ACC112 (cell line): ENCODE measurements around the gene ZCCHC7.

Experiments
- H2AFZ ChIP-seq: fragments of 200-600 bp; sonication (generic); one replicate; pipeline ENCODE4 v1.6.0; 2017; ENCODE audit warnings: antibody characterized with exemption, low read length; ENCODE audit not compliant: unreplicated experiment
- H3K27ac ChIP-seq: fragments of 200-600 bp; sonication (generic); 2 replicates; pipeline ENCODE4 v1.5.1; 2014; ENCODE audit warnings: low read depth, mild to moderate bottlenecking, antibody characterized with exemption, low read length, moderate library complexity
- H3K27me3 ChIP-seq: fragments of 200-600 bp; sonication (generic); 2 replicates; pipeline ENCODE4 v1.6.1; 2014; ENCODE audit warnings: mild to moderate bottlenecking, antibody characterized with exemption, low read length, moderate library complexity, mixed read lengths; ENCODE audit not compliant: insufficient read depth
- H3K36me3 ChIP-seq: fragments of 200-600 bp; sonication (generic); 2 replicates; pipeline ENCODE4 v1.6.1; 2016; ENCODE audit warnings: mild to moderate bottlenecking, antibody characterized with exemption, low read length, moderate library complexity, mixed read lengths; ENCODE audit not compliant: insufficient read depth
- H3K4me1 ChIP-seq: fragments of 200-600 bp; sonication (generic); one replicate; pipeline ENCODE4 v1.6.1; 2016; ENCODE audit warnings: low read length, mixed read lengths; ENCODE audit not compliant: insufficient read depth, unreplicated experiment, control insufficient read depth
- H3K4me3 ChIP-seq: fragments of 200-600 bp; sonication (generic); 2 replicates; pipeline ENCODE4 v1.5.1; 2014; ENCODE audit warnings: mild to moderate bottlenecking, low read depth, low read length
- H3K79me2 ChIP-seq: fragments of 200-600 bp; sonication (generic); one replicate; pipeline ENCODE4 v1.6.0; 2016; ENCODE audit warnings: low read length; ENCODE audit not compliant: control insufficient read depth, unreplicated experiment, insufficient read depth

The ZCCHC7 gene

DNA sequence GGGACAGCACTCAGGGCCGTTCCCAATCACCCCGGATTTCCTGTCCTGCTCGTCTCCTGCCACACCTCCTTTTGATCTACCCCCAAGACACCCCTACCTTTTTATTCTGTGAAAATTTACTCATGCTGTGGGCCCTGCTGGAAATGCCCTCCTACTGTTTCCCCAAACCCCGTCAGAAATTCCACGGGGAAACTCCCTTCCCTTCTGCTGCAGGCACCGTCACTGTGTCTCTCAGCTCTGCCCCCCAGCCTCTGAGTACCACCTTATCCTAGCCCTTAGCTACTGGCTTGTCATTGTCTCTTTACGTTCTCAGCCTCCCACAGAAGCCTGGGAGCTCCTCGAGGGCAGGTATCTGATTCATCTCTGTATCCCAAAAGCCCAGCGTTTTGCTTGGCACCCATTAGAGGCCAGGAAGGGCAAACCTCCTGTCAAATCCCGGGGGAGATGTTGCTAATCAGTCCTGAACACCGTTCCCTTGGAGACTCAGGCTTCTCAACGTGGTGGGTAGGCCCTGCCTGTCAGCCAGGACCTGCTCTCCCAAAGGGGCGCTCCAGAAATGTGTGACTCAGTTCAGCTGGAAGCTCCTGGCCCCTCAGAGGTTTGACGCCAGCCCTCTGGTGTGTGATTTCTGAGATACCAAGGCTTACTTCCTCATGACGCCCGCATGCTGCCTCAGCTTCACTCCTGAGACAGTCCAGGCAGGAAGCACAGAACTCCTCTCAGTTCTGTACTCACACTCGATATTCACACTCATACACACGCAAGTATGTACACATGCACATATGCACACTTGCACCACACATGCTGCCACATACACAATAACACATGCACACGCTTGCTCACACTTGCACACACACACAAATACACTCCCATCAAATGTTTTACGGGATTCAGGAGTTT is 251.4 kb downstream of the ZCCHC7 start:
- H3K27me3 ChIP-seq: peaks cover 9% of the 10 kb centered on the region; the same call in 1 of the 2 replicates
- H3K4me3 ChIP-seq: no peak overlapping the region
- H3K27ac ChIP-seq: no peak overlapping the region
- H3K4me1 ChIP-seq: peaks cover 12% of the 10 kb centered on the region
- no peaks in the 10 kb centered on the region for H3K79me2 ChIP-seq
- H3K36me3 ChIP-seq: no peaks in the 10 kb centered on the region
- H2AFZ ChIP-seq: no peak overlapping the region

DNA sequence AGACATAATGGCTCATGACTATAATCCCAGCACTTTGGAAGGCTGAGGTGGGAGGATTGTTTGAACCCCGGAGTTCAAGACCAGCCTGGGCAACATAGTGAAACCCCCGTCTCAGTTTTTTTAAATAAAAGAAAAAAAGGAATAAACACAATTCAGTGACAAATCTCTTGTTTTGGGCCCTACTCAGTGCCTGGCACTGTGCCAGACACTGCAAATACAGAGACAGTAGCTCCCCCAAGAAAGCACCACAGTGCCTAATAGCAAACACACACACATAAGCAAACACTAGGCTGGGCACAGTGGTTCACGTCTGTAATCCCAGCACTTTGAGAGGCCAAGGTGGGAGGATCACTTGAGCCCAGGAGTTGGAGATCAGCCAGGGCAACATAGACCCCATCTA is 252.5 kb downstream of the ZCCHC7 start:
- Histone ChIP-seq H3K27me3 (peaks cover 15% of the 10 kb centered on the region; the same call in 1 of the 2 replicates), H2AFZ (no peak overlapping the region), H3K79me2 (no peaks in the 10 kb centered on the region), H3K27ac (no peak overlapping the region), H3K4me3 (no peak overlapping the region), H3K36me3 (no peaks in the 10 kb centered on the region), H3K4me1 (peaks cover 12% of the 10 kb centered on the region)

DNA sequence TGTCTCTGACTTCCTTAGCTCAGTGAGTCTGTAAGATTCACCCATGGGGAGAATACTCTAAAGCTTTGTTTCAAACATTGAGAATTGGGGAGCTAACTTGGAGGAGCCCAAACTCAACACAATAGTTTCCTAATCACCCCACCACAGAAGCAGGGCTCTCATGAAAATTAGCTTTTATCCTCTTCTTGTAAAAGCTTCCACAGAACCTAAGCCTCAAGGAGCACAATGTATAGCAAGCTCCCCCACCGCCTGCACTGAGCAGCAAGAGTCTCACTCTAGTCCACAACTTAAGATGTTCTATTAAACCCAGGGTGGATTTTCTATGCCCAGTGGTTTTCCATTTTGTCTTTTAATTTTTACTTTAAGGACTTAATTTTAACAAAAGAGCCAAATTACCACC is 253.2 kb downstream of the ZCCHC7 start:
- H3K4me1 ChIP-seq: peaks cover 12% of the 10 kb centered on the region
- H3K27me3 ChIP-seq: peaks cover 20% of the 10 kb centered on the region; the same call in 1 of the 2 replicates
- no peak overlapping the region for H3K27ac ChIP-seq
- H2AFZ ChIP-seq: no peak overlapping the region
- H3K4me3 ChIP-seq: no peak overlapping the region
- no peaks in the 10 kb centered on the region for H3K36me3 ChIP-seq
- H3K79me2 ChIP-seq: no peaks in the 10 kb centered on the region

DNA sequence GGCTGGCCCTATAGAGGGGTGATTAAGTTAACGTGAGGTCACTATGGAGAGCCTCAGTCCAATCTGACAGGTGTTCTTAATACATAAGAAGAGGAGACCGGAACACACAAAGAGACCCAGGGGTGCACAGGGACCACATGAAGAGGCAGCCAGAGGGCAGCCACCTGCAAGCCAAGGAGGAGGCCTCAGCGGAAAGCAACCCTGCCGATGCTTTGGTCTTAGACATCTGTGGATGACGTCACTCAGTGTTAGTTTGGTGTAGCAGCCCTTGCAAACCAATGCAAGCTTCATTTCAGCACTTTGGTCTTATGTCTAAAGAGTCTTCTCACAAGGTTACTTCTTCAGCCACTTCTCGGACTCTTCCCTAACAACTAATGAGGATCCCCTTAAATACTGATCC is 254.5 kb downstream of the ZCCHC7 start:
- Histone ChIP-seq H3K4me3 (no peak overlapping the region), H3K79me2 (no peaks in the 10 kb centered on the region), H2AFZ (no peak overlapping the region), H3K4me1 (peaks cover 12% of the 10 kb centered on the region), H3K27ac (no peak overlapping the region), H3K36me3 (no peaks in the 10 kb centered on the region), H3K27me3 (peaks cover 23% of the 10 kb centered on the region; the same call in 1 of the 2 replicates)

DNA sequence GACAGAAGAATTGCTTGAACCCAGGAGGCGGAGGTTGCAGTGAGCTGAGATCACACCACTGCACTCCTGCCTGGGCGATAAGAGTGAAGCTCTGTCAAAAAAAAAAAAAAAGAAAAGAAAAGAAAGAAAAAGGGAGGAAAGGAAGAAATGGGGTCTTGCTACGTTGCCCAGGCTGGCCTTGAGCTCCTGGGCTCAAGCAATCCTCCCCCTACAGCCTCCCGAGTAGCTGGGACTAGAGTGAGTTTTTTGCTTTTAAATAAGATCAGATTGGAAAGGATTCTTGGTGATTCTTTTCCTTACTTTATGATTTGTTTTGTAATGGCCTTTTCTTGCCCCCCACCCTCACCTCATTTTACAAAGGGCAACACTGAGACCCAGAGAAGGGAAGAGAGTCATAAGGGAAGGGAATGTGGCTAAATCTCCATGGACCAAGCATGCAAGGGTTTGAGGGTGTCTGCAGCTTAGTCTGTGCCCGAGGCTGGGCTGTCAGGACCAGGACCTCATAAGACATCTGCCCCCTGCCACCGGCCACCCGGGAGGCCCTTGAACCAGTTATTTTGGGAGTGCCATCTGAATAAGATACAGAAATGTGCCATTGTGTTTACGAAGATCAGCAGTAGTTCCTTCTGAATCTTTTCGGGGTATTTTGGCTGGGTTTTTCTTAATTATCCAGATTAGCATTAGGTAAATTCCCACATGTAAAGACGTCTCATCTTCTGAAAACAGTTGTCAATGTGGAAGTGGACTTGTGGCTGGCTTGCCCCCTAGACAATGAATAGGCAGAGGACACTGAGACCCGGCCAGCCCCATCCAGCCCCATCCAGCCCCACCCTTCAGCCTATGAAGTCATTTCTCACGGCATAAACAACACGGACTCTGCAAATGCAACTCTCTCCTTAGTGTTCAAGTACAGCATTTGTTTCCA is 257.6 kb downstream of the ZCCHC7 start:
- Histone ChIP-seq H3K4me1 (no peaks in the 10 kb centered on the region), H3K4me3 (no peak overlapping the region), H3K36me3 (no peaks in the 10 kb centered on the region), H3K27me3 (peaks cover 27% of the 10 kb centered on the region; the same call in 1 of the 2 replicates), H3K79me2 (no peaks in the 10 kb centered on the region), H3K27ac (no peak overlapping the region), H2AFZ (no peak overlapping the region)

DNA sequence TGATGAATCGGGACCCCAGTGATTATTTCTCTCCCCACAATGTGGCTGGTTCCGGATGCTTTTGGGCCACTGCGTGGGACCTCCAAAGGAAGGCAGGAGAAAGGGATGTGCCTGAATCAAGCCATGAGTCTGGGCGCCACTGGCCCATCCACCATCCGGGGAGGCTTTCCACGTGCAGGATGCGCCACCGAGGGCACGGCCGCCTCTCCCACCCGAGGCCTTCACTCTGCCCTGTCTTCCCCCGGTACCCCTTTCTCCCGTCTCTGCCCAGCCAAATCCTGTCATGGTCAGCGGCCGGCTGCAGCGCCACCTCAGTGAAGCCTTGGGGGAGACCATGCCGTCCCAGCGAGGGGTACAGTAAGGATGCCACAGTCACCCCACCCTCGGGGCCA is 258.2 kb downstream of the ZCCHC7 start:
- Histone ChIP-seq H3K27ac (no peak overlapping the region), H3K4me1 (no peaks in the 10 kb centered on the region), H3K79me2 (no peaks in the 10 kb centered on the region), H3K27me3 (peaks cover 27% of the 10 kb centered on the region; the same call in 1 of the 2 replicates), H3K4me3 (no peak overlapping the region), H2AFZ (no peak overlapping the region), H3K36me3 (no peaks in the 10 kb centered on the region)

DNA sequence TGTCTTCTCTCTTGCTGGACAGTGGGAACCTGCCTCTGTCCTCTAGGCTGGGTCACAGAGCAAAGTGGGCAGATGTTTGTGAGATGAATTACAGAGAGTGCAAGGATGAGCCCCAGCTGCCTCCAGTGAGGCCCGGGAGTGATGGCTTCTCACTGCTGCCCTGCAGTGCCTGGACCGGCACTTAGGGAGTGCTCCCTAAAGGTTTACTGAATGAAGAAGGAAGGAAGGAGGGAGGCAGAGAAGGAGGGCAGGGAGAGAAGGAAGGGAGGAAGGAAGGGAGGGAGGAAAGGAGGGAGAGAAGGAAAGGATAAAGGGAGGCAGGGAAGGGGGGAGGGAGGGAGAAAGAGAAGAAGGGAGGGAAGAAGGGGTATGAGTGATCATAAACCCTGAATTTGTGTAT is 259.5 kb downstream of the ZCCHC7 start:
- H2AFZ ChIP-seq: no peak overlapping the region
- H3K27ac ChIP-seq: no peak overlapping the region
- no peaks in the 10 kb centered on the region for H3K4me1 ChIP-seq

DNA sequence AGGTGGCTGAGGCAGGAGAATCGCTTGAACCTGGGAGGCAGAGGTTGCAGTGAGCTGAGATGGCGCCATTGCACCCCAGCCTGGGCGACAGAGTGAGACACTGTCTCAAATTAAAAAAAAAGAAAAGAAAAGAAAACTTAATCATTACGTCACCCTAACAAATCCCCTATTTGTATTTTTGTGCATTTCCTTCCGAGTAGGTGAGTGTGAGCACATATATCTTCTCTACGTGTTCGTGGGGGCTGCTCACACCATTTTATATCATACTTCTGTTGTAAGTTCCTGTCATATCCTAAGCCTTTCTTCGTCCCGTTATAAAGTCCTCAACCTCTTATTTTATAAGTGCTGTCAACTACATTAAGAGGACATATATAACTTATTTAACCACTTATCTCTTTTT is 260.2 kb downstream of the ZCCHC7 start:
- H3K27ac ChIP-seq: no peak overlapping the region
- no peaks in the 10 kb centered on the region for H3K36me3 ChIP-seq
- H3K79me2 ChIP-seq: no peaks in the 10 kb centered on the region
- H2AFZ ChIP-seq: no peak overlapping the region
- H3K27me3 ChIP-seq: peaks cover 27% of the 10 kb centered on the region; the same call in 1 of the 2 replicates
- H3K4me1 ChIP-seq: no peaks in the 10 kb centered on the region
- H3K4me3 ChIP-seq: no peak overlapping the region

More for the DNA sequence above, 259.5 kb downstream of the ZCCHC7 start:
- Histone ChIP-seq H3K36me3 (no peaks in the 10 kb centered on the region), H3K4me3 (no peak overlapping the region), H3K27me3 (peaks cover 27% of the 10 kb centered on the region; the same call in 1 of the 2 replicates), H3K79me2 (no peaks in the 10 kb centered on the region)

DNA sequence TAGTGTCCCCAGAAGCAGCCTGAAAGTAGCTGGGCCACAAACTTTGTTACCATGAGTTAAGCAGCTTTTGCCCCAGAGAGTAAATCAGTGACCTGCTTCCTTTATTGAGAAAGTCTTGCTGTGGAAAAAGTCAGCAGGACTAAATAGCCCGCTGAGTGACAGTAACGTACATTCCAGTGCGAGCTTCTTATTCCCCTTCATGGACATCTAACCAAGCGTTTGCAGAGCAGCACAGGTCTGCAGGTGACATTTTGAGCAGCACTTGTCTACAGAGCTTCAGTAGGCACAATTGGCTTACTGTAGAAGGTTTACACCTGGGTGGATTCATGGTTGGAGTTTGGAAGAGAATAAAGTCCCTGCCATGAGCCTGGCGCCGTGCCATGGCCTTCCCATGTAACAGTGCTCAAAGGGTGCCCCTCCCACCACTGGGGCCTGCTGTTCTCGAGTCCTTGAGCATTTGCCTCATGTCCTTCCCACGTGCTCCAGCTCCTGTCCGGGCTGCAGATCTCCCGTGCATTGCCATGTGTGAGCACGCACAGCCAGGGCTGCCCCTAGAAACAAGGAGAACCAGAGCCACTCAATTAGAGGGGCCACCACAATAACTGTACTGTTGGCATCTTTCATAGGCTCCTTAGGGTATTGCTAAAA is 260.8 kb downstream of the ZCCHC7 start:
- H3K4me3 ChIP-seq: no peak overlapping the region
- H2AFZ ChIP-seq: no peak overlapping the region
- H3K4me1 ChIP-seq: no peaks in the 10 kb centered on the region
- H3K79me2 ChIP-seq: no peaks in the 10 kb centered on the region
- no peaks in the 10 kb centered on the region for H3K36me3 ChIP-seq
- no peak overlapping the region for H3K27ac ChIP-seq
- peaks cover 24% of the 10 kb centered on the region; the same call in 1 of the 2 replicates for H3K27me3 ChIP-seq
